Measurements from ENCODE around the gene ZBTB24. TPM values are rescaled to one million over a fixed set of nuclear protein-coding genes. Genes with fewer than 3 reads are reported as not detected.

ZBTB24 gene
- total and polyA plus RNA-seq, 2 of the 13 experiments (the other 11 are each of a cell fraction or from before 2014, with no cell fraction given) = 1.5 to 6.2 TPM

DNA sequence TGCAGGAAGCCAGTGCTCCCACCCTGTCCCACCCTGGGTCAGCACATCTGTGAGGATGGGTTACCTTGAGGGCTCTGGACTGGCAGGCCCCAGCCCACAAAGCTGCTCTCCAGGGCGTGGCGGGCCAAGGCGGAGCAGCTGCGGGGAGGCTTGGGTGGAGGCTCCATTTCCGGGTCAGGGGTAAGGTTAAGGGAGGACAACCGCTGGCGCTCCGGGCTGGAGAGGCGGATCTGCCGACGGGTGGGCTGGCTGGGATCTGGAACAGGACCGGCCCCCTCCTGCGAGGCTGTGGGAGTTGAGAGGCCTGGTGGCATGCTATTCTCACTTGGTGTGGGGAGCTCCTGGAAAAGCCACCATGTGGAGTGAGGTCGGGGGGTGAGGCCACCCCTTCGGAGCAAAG lies 36.9 kb downstream of the ZBTB24 start:
- H3K4me2 ChIP-seq (ENCODE audit: low read depth, low read length) = no peak overlapping the region
- POLR2A ChIA-PET = interaction anchor here (1.0 kb wide), 1 partner anchor 62 kb away, joined by 3 read pairs; no protein-coding TSS in a partner anchor

More for the DNA sequence above, 36.9 kb downstream of the ZBTB24 start:
- Histone ChIP-seq H3K9me3 (ENCODE audit: low read length) (no peaks in the 10 kb centered on the region), H3K4me3 (replicated peaks in 1 of 3; ENCODE audit: insufficient read depth in 1 of 3, low read depth in 2 of 3, low read length in 3 of 3) (no peak overlapping the region), H3K27me3 (ENCODE audit: control insufficient read depth in 1 of 2, insufficient read depth in 2 of 2, low read length in 2 of 2) (no peaks in the 10 kb centered on the region; a peak in 1 of 5 replicates), H3K36me3 (replicated peaks in 1 of 2; ENCODE audit: control insufficient read depth in 1 of 2, insufficient read depth in 2 of 2, low read length in 2 of 2) (peaks cover 2 to 10% of the 10 kb centered on the region in 2 experiments; a peak in 3 of 5 replicates), H3K79me2 (ENCODE audit: insufficient read depth, low read length) (peaks cover 9% of the 10 kb centered on the region), H3K9ac (ENCODE audit: insufficient read depth, low read depth, low read length) (no peak overlapping the region), H2AFZ (ENCODE audit: low read length) (no peak overlapping the region), H3K4me1 (ENCODE audit: insufficient read depth, low read length) (peaks cover 15% of the 10 kb centered on the region), H3K27ac (ENCODE audit: extremely low read length, insufficient read depth, low read length) (no peak overlapping the region), H4K20me1 (ENCODE audit: insufficient read depth, low read length) (no peaks in the 10 kb centered on the region)
- WGBS (ENCODE audit: low lambda C conversion rate) = 94% methylated on average over 11 of the region's 15 CpGs
- intact Hi-C loops (cut with micrococcal nuclease; ENCODE audit: unreplicated experiment) = no loop called here
- in situ Hi-C loops (cut with HindIII; ENCODE audit: extremely low pct_ligation_motif_present, low pct_unique_long_range_greater_than_20kb) = no loop called here
- TF ChIP-seq, protein P1, sequence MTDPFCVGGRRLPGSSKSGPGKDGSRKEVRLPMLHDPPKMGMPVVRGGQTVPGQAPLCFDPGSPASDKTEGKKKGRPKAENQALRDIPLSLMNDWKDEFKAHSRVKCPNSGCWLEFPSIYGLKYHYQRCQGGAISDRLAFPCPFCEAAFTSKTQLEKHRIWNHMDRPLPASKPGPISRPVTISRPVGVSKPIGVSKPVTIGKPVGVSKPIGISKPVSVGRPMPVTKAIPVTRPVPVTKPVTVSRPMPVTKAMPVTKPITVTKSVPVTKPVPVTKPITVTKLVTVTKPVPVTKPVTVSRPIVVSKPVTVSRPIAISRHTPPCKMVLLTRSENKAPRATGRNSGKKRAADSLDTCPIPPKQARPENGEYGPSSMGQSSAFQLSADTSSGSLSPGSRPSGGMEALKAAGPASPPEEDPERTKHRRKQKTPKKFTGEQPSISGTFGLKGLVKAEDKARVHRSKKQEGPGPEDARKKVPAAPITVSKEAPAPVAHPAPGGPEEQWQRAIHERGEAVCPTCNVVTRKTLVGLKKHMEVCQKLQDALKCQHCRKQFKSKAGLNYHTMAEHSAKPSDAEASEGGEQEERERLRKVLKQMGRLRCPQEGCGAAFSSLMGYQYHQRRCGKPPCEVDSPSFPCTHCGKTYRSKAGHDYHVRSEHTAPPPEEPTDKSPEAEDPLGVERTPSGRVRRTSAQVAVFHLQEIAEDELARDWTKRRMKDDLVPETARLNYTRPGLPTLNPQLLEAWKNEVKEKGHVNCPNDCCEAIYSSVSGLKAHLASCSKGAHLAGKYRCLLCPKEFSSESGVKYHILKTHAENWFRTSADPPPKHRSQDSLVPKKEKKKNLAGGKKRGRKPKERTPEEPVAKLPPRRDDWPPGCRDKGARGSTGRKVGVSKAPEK (CRISPR knock-in tag; IDR thresholded peaks at IDR 0.05; ENCODE audit: borderline replicate concordance) = no peak
- TF ChIP-seq, protein P2, sequence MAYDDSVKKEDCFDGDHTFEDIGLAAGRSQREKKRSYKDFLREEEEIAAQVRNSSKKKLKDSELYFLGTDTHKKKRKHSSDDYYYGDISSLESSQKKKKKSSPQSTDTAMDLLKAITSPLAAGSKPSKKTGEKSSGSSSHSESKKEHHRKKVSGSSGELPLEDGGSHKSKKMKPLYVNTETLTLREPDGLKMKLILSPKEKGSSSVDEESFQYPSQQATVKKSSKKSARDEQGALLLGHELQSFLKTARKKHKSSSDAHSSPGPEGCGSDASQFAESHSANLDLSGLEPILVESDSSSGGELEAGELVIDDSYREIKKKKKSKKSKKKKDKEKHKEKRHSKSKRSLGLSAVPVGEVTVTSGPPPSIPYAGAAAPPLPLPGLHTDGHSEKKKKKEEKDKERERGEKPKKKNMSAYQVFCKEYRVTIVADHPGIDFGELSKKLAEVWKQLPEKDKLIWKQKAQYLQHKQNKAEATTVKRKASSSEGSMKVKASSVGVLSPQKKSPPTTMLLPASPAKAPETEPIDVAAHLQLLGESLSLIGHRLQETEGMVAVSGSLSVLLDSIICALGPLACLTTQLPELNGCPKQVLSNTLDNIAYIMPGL (CRISPR knock-in tag; IDR thresholded peaks at IDR 0.05; ENCODE audit: borderline replicate concordance in 1 of 2, low read depth in 1 of 2) = no peak
- TF ChIP-seq ZNF766 (CRISPR knock-in tag; IDR thresholded peaks at IDR 0.05; ENCODE audit: borderline replicate concordance) (no peak), AGO2 (optimal IDR thresholded peaks at IDR 0.05; ENCODE audit: low read depth, low read length) (peak; percentile 52), GLI4 (CRISPR knock-in tag; IDR thresholded peaks at IDR 0.05; ENCODE audit: borderline replicate concordance) (no peak), ZNF367 (CRISPR knock-in tag; IDR thresholded peaks at IDR 0.05; ENCODE audit: borderline replicate concordance) (no peak), ZBTB33 (CRISPR knock-in tag; IDR thresholded peaks at IDR 0.05) (peak; percentile 29; the same call in 1 of the 2 replicates), SUZ12 (IDR thresholded peaks at IDR 0.05; ENCODE audit: low read depth, low read length) (no peak), SMAD1 (CRISPR knock-in tag; IDR thresholded peaks at IDR 0.05; ENCODE audit: borderline replicate concordance, low read depth) (no peak)
- TF ChIP-seq, protein P3, sequence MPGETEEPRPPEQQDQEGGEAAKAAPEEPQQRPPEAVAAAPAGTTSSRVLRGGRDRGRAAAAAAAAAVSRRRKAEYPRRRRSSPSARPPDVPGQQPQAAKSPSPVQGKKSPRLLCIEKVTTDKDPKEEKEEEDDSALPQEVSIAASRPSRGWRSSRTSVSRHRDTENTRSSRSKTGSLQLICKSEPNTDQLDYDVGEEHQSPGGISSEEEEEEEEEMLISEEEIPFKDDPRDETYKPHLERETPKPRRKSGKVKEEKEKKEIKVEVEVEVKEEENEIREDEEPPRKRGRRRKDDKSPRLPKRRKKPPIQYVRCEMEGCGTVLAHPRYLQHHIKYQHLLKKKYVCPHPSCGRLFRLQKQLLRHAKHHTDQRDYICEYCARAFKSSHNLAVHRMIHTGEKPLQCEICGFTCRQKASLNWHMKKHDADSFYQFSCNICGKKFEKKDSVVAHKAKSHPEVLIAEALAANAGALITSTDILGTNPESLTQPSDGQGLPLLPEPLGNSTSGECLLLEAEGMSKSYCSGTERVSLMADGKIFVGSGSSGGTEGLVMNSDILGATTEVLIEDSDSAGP (CRISPR knock-in tag; IDR thresholded peaks at IDR 0.05; ENCODE audit: borderline replicate concordance) = no peak
- TF ChIP-seq, protein P4, sequence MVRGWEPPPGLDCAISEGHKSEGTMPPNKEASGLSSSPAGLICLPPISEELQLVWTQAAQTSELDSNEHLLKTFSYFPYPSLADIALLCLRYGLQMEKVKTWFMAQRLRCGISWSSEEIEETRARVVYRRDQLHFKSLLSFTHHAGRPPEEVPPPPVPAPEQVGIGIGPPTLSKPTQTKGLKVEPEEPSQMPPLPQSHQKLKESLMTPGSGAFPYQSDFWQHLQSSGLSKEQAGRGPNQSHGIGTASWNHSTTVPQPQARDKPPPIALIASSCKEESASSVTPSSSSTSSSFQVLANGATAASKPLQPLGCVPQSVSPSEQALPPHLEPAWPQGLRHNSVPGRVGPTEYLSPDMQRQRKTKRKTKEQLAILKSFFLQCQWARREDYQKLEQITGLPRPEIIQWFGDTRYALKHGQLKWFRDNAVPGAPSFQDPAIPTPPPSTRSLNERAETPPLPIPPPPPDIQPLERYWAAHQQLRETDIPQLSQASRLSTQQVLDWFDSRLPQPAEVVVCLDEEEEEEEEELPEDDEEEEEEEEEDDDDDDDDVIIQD (CRISPR knock-in tag; IDR thresholded peaks at IDR 0.05; ENCODE audit: low read depth) = no peak
- FAIRE-seq (no peak), ATAC-seq (no peak), DNase-seq (ENCODE audit: low spot score) (no peak)
- no TSS peak for BruUV-seq (replicated peaks)
- CTCF ChIA-PET (ENCODE audit: low intra/inter-chr PET ratio, low total read pairs) = interaction anchor here (1.9 kb wide), 1 partner anchor 258 kb away, joined by 9 read pairs; no protein-coding TSS in a partner anchor
